Tibial nerve (tissue), 3 donors: ENCODE measurements around the gene DIP2C.

Experiments used
- POLR2A ChIP-seq, 2 donors: fragments of 450-650 bp; IDR thresholded peaks; one replicate each; pipeline ENCODE4 v1.6.1; 2017; ENCODE audit warnings: antibody characterized with exemption in 2 of 2, mild to moderate bottlenecking in 2 of 2, moderate library complexity in 2 of 2
- TF ChIP-seq, protein P1 (sequence below), 5 experiments: fragments of 200-600 bp in 3 of 5; fragments of 450-650 bp in 2 of 5; sonication (generic) in 3 of 5; IDR thresholded peaks; one replicate each; pipeline ENCODE4 v1.5.1; 2016 to 2019; ENCODE audit warnings: antibody characterized with exemption in 5 of 5, mild to moderate bottlenecking in 3 of 5, moderate library complexity in 2 of 5

DNA sequence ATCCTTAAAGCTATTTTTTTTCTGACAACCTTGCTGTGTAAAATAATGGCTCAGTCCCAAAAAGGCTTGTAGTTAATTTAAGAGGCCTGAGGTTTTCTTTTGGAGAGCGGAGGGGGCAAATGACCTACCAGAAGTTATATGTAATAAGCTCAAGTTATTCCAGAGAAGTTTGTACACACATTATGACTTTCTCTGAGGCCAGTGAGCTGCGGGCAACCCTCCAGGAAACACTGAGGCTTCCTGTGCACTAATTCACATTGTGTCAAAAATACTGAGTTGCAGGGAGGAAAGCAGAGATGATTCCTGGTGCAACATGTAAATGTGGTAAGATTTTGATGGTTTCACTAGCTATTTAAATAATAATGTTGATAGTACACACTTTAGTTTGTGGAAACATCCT is 188.6 kb downstream of the DIP2C start:
- TF ChIP-seq, protein P1, sequence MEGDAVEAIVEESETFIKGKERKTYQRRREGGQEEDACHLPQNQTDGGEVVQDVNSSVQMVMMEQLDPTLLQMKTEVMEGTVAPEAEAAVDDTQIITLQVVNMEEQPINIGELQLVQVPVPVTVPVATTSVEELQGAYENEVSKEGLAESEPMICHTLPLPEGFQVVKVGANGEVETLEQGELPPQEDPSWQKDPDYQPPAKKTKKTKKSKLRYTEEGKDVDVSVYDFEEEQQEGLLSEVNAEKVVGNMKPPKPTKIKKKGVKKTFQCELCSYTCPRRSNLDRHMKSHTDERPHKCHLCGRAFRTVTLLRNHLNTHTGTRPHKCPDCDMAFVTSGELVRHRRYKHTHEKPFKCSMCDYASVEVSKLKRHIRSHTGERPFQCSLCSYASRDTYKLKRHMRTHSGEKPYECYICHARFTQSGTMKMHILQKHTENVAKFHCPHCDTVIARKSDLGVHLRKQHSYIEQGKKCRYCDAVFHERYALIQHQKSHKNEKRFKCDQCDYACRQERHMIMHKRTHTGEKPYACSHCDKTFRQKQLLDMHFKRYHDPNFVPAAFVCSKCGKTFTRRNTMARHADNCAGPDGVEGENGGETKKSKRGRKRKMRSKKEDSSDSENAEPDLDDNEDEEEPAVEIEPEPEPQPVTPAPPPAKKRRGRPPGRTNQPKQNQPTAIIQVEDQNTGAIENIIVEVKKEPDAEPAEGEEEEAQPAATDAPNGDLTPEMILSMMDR (IDR thresholded peaks at IDR 0.05) = no peak
- TF ChIP-seq POLR2A (IDR thresholded peaks at IDR 0.05) = no peak
